ENCODE data around the gene LRP3. TPM values are rescaled to one million over a fixed set of nuclear protein-coding genes. Genes with fewer than 3 reads are reported as not detected.

The LRP3 gene
- total RNA-seq, 4 donors from 2014 or later = 19.1 to 61.8 (median 28.3) TPM

- no peak for DNase-seq (ENCODE audit: low spot score)
- no peak for TF ChIP-seq CTCF (IDR thresholded peaks at IDR 0.05)
- no peak for ATAC-seq (ENCODE audit: low FRiP score)
These were observed 45.3 kb downstream of the LRP3 start for GRCh38 chr19:33239223-33239975.

GRCh38 chr19:33240181-33240771 is 46.1 kb downstream of the LRP3 start:
- DNase-seq (ENCODE audit: low spot score) = no peak
- no peak for TF ChIP-seq CTCF (IDR thresholded peaks at IDR 0.05)
- no peak for ATAC-seq (ENCODE audit: low FRiP score)

GRCh38 chr19:33241091-33241529 is 47.0 kb downstream of the LRP3 start:
- DNase-seq (ENCODE audit: low spot score) = no peak
- no peak for ATAC-seq (ENCODE audit: low FRiP score)
- no peak for TF ChIP-seq CTCF (IDR thresholded peaks at IDR 0.05)

GRCh38 chr19:33241530-33242101 is 47.5 kb downstream of the LRP3 start:
- DNase-seq (ENCODE audit: low spot score) (no peak), ATAC-seq (ENCODE audit: low FRiP score) (no peak)
- TF ChIP-seq CTCF (IDR thresholded peaks at IDR 0.05) = no peak

- ATAC-seq (ENCODE audit: low FRiP score) (no peak), DNase-seq (ENCODE audit: low spot score) (no peak)
- TF ChIP-seq CTCF (IDR thresholded peaks at IDR 0.05) = no peak
These were observed 48.0 kb downstream of the LRP3 start for GRCh38 chr19:33242131-33242530.

- no peak for DNase-seq (ENCODE audit: low spot score)
- ATAC-seq (ENCODE audit: low FRiP score) = no peak
- no peak for TF ChIP-seq CTCF (IDR thresholded peaks at IDR 0.05)
These were observed 48.8 kb downstream of the LRP3 start for GRCh38 chr19:33242911-33243310.
